K562 (cell line): ENCODE measurements around the gene SLC19A3. TPM values are rescaled to one million over a fixed set of nuclear protein-coding genes. Genes with fewer than 3 reads are reported as not detected.

Source experiments
- ATAC-seq: fragments of 200-7000 bp; cut with Tn5 transposase; 3 replicates; pipeline ENCODE4 v1.9.1; 2020; ENCODE audit warnings: moderate library complexity
- BruUV-seq: library from RNA; stranded (reverse); fragments of 400-500 nt; replicated peaks from 2 replicates; lab custom pipeline; 2021; lab: Mats Ljungman, UMichigan
- CTCF ChIA-PET: fragments of 300-600 bp; formaldehyde crosslinking; extraction: SDS; loops from one replicate; lab custom pipeline; 2021; ENCODE audit warnings: low intra/inter-chr PET ratio; lab: Yijun Ruan, JAX
- POLR2A ChIA-PET: fragments of 300-600, 350-650 bp; sonication (Branson Sonifier 250); formaldehyde crosslinking; extraction: SDS; loops from one replicate; lab custom pipeline; 2021; ENCODE audit warnings: antibody characterized with exemption, inconsistent platforms; lab: Yijun Ruan, JAX
- DNase-seq, 4 experiments: peaks; one replicate each; pipeline versions ENCODE4 v3.0.0 to v3.0.0-alpha.2; 2011 to 2018; ENCODE audit warnings: low spot score in 3 of 4, mixed read lengths in 3 of 4; ENCODE audit errors: extremely low read depth in 1 of 4
- FAIRE-seq: peaks from 2 replicates; lab custom pipeline; 2011; peaks lifted over from hg19 to GRCh38; lab: Jason Lieb, UNC
- H2AFZ ChIP-seq: 2 replicates; pipeline ENCODE4 v1.6.0; 2011; ENCODE audit warnings: low read depth, low read length, control low read depth, inconsistent platforms
- H3K27ac ChIP-seq: fragments of 200-600 bp; 3 replicates; pipeline ENCODE4 v1.8.0; 2011; ENCODE audit warnings: low read depth, mild to moderate bottlenecking, control low read depth, inconsistent platforms, low read length, moderate library complexity, mixed read lengths; ENCODE audit errors: extremely low read depth
- H3K27me3 ChIP-seq, 2 experiments: fragments of 300-600 bp in 1 of 2; 2 replicates in 1 of 2; 3 replicates in 1 of 2; pipeline versions ENCODE4 v1.6.0 to v1.8.0; 2011; ENCODE audit warnings: inconsistent platforms in 2 of 2, low read length in 2 of 2, mild to moderate bottlenecking in 1 of 2, mixed read lengths in 1 of 2, moderate library complexity in 1 of 2; ENCODE audit not compliant: control insufficient read depth in 2 of 2, insufficient read depth in 2 of 2
- H3K36me3 ChIP-seq: fragments of 300-600 bp; 3 replicates; pipeline ENCODE4 v1.8.0; 2011; ENCODE audit warnings: mild to moderate bottlenecking, low read length, inconsistent platforms; ENCODE audit not compliant: control insufficient read depth, insufficient read depth
- H3K4me1 ChIP-seq, 2 experiments: fragments of 200-600 bp in 1 of 2; replicated peaks in 1 of 2; 2 replicates in 1 of 2; 3 replicates in 1 of 2; pipeline versions ENCODE4 v1.5.1 to v1.8.0; 2011; ENCODE audit warnings: inconsistent platforms in 2 of 2, low read length in 2 of 2, mild to moderate bottlenecking in 1 of 2, mixed read lengths in 1 of 2, moderate library complexity in 1 of 2; ENCODE audit not compliant: control insufficient read depth in 2 of 2, insufficient read depth in 2 of 2
- H3K4me2 ChIP-seq: 2 replicates; pipeline ENCODE4 v1.6.1; 2011; ENCODE audit warnings: low read length, control low read depth, inconsistent platforms, mixed read lengths; ENCODE audit not compliant: insufficient read depth
- H3K4me3 ChIP-seq: fragments of 200-600 bp; sonication (generic), shearing (Covaris generic); 2 replicates; pipeline ENCODE4 v1.5.1; 2016; ENCODE audit warnings: control low read depth, inconsistent platforms
- H3K79me2 ChIP-seq: fragments of 200-600 bp; 3 replicates; pipeline ENCODE4 v1.8.0; 2011; ENCODE audit warnings: low read length, inconsistent platforms; ENCODE audit not compliant: control insufficient read depth, insufficient read depth
- H3K9ac ChIP-seq, 2 experiments: 2 replicates each; pipeline versions ENCODE4 v1.6.0 to v1.6.1; 2011; ENCODE audit warnings: low read depth in 2 of 2, low read length in 2 of 2, control low read depth in 1 of 2, inconsistent platforms in 1 of 2, mild to moderate bottlenecking in 1 of 2, mixed read lengths in 1 of 2; ENCODE audit not compliant: insufficient read depth in 1 of 2
- H3K9me1 ChIP-seq: one replicate; pipeline ENCODE4 v1.6.0; 2011; ENCODE audit warnings: inconsistent platforms, mild to moderate bottlenecking, low read length, moderate library complexity; ENCODE audit not compliant: control insufficient read depth, insufficient read depth
- H3K9me3 ChIP-seq: replicated peaks from 2 replicates; pipeline ENCODE4 v1.5.1; 2011; ENCODE audit warnings: low read depth, low read length, inconsistent platforms; ENCODE audit not compliant: control insufficient read depth, insufficient read depth
- H4K20me1 ChIP-seq: replicated peaks from 2 replicates; pipeline ENCODE4 v1.6.1; 2011; ENCODE audit warnings: low read length, inconsistent platforms, mixed read lengths; ENCODE audit not compliant: control insufficient read depth, insufficient read depth
- BHLHE40 ChIP-seq: IDR thresholded peaks from 2 replicates; pipeline ENCODE4 v1.6.1; 2011; ENCODE audit warnings: low read length, improper control_type of control experiment
- GABPA ChIP-seq: fragments of 200-800 bp; sonication (Bioruptor generic); conservative IDR thresholded peaks from 2 replicates; pipeline ENCODE4 v1.6.1; 2016; ENCODE audit warnings: low read depth, missing genetic modification characterization, missing compliant biosample characterization
- KDM1A ChIP-seq, 2 experiments: fragments of 450-650 bp; IDR thresholded peaks; 2 replicates each; pipeline ENCODE4 v1.6.1; 2016; ENCODE audit warnings: mild to moderate bottlenecking in 2 of 2
- NR1H2 ChIP-seq: sonication (generic); formaldehyde crosslinking; IDR thresholded peaks from 2 replicates; pipeline ENCODE4 v1.4.0; 2020; ENCODE audit warnings: mild to moderate bottlenecking, missing genetic modification reagents
- NR3C1 ChIP-seq: sonication (generic); formaldehyde crosslinking; IDR thresholded peaks from 2 replicates; pipeline ENCODE4 v1.8.1; 2022; ENCODE audit warnings: missing genetic modification reagents
- STAT5A ChIP-seq: IDR thresholded peaks from 2 replicates; pipeline ENCODE4 v1.6.1; 2012; ENCODE audit warnings: low read length, inconsistent platforms, borderline replicate concordance
- TAL1 ChIP-seq: fragments of 450-650 bp; IDR thresholded peaks from 2 replicates; pipeline ENCODE4 v1.6.1; 2016; ENCODE audit warnings: mild to moderate bottlenecking
- TFE3 ChIP-seq: fragments of 450-650 bp; formaldehyde crosslinking; IDR thresholded peaks from 2 replicates; pipeline ENCODE4 v1.4.0; 2020; ENCODE audit warnings: mild to moderate bottlenecking, mixed read lengths
- XRCC3 ChIP-seq: fragments of 450-650 bp; IDR thresholded peaks from 2 replicates; pipeline ENCODE4 v1.6.1; 2017; ENCODE audit warnings: mild to moderate bottlenecking, moderate library complexity
- ZNF239 ChIP-seq: fragments of 250-450 bp; sonication (Bioruptor Pico); IDR thresholded peaks from 2 replicates; pipeline ENCODE4 v1.4.0; 2020; ENCODE audit warnings: mild to moderate bottlenecking
- WGBS: fragments of 100-300 bp; shearing (Covaris generic); methylation state at CpG from one replicate; pipeline ENCODE4 v1.1.6; 2016; ENCODE audit warnings: low coverage, mixed read lengths; ENCODE audit not compliant: insufficient coverage; ENCODE audit errors: missing lambda C conversion rate; 5-methylcytosine and 5-hydroxymethylcytosine counted together
- in situ Hi-C: fragments of 300-500 bp; cut with MboI; formaldehyde crosslinking; loops from 4 replicates; pipeline ENCODE4 v1.15.0; 2018; ENCODE audit warnings: inconsistent platforms, mixed read lengths
- intact Hi-C: fragments of 100-400 bp; cut with micrococcal nuclease; formaldehyde crosslinking; loops from 2 replicates; pipeline ENCODE4 v1.14.2; 2022
- polyA plus RNA-seq, 8 experiments: library from polyadenylated mRNA; depleted of rRNA in 4 of 8; stranded (reverse) in 5 of 8; unstranded in 3 of 8; fragments of >200 nt; fragmentation: Nextera tagmentation in 2 of 8; fragmentation: Illumina TruSeq in 1 of 8; extraction: Ambion mirVana in 2 of 8; extraction: Trizol in 1 of 8; gene quantifications; 2 replicates each; pipeline versions ENCODE4 v1.2.1 to v1.2.3, GENCODE V29; 2011 to 2014; ENCODE audit warnings: inconsistent platforms in 1 of 8, missing spikeins in 1 of 8
- total RNA-seq, 7 experiments: library from RNA; depleted of rRNA in 6 of 7; stranded (reverse); fragments of >200 nt in 6 of 7; fragmentation: Illumina TruSeq in 2 of 7; extraction: Trizol in 2 of 7; gene quantifications; 2 replicates each; pipeline versions ENCODE4 v1.2.1 to v1.2.3, GENCODE V29; 2011 to 2021; ENCODE audit warnings: low replicate concordance in 1 of 7

SLC19A3 gene
- total and polyA plus RNA-seq, 9 of the 15 experiments (the other 6 are each of a cell fraction or from before 2014, with no cell fraction given): not detected

- POLR2A ChIA-PET: no interaction called here
- Histone ChIP-seq H3K4me2 (no peak overlapping the region), H4K20me1 (no peaks in the 10 kb centered on the region), H3K9me1 (no peaks in the 10 kb centered on the region), H2AFZ (no peak overlapping the region), H3K79me2 (no peaks in the 10 kb centered on the region), H3K27me3 (no peaks in the 10 kb centered on the region), H3K4me3 (no peak overlapping the region), H3K36me3 (no peaks in the 10 kb centered on the region), H3K27ac (no peak overlapping the region), H3K9me3 (no peaks in the 10 kb centered on the region), H3K4me1 (no peaks in the 10 kb centered on the region), H3K9ac (no peak overlapping the region)
- DNase-seq: no peak
- intact Hi-C loops: no loop called here
- CTCF ChIA-PET: no interaction called here
- no peak for FAIRE-seq
- WGBS: 20% methylated on average over 8 of the region's 14 CpGs
- ATAC-seq: no peak
- no peak for TF ChIP-seq TAL1
- no peak for TF ChIP-seq KDM1A (IDR thresholded peaks at IDR 0.05)
- TF ChIP-seq ZNF239 (CRISPR knock-in tag): no peak
- TF ChIP-seq XRCC3: no peak
- no peak for TF ChIP-seq TFE3
- TF ChIP-seq NR3C1 (CRISPR knock-in tag): no peak
- TF ChIP-seq GABPA: no peak
- no peak for TF ChIP-seq BHLHE40
- no peak for TF ChIP-seq NR1H2 (CRISPR knock-in tag)
- no peak for TF ChIP-seq STAT5A
- in situ Hi-C loops: no loop called here
- BruUV-seq: no TSS peak
Measured at GRCh38 chr2:227739351-227739750, 21.5 kb upstream of the SLC19A3 start.
